D721Med (cell line): ENCODE results near the gene TFPT.

Experiments used
- DNase-seq: peaks from one replicate; pipeline ENCODE4 v3.0.0; 2011; ENCODE audit warnings: low spot score; ENCODE audit not compliant: insufficient read length
- FAIRE-seq: peaks from 2 replicates; lab custom pipeline; 2011; peaks lifted over from hg19 to GRCh38; lab: Jason Lieb, UNC
- TF ChIP-seq, protein P1 (sequence below): IDR thresholded peaks from 2 replicates; pipeline ENCODE4 v1.5.1; 2012; ENCODE audit warnings: mild to moderate bottlenecking, control low read depth; ENCODE audit not compliant: insufficient read depth; ENCODE audit errors: missing control alignments

TFPT gene

GRCh38 chr19:54137699-54138488 lies 22.4 kb upstream of the TFPT start, which contains the start of gene CNOT3:
Gene CNOT3, plus strand, starts transcription at chr19:54137762. Its CDS starts 5,217 bp downstream, at chr19:54142979.
- TF ChIP-seq, protein P1, sequence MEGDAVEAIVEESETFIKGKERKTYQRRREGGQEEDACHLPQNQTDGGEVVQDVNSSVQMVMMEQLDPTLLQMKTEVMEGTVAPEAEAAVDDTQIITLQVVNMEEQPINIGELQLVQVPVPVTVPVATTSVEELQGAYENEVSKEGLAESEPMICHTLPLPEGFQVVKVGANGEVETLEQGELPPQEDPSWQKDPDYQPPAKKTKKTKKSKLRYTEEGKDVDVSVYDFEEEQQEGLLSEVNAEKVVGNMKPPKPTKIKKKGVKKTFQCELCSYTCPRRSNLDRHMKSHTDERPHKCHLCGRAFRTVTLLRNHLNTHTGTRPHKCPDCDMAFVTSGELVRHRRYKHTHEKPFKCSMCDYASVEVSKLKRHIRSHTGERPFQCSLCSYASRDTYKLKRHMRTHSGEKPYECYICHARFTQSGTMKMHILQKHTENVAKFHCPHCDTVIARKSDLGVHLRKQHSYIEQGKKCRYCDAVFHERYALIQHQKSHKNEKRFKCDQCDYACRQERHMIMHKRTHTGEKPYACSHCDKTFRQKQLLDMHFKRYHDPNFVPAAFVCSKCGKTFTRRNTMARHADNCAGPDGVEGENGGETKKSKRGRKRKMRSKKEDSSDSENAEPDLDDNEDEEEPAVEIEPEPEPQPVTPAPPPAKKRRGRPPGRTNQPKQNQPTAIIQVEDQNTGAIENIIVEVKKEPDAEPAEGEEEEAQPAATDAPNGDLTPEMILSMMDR, result no peak
- DNase-seq (no peak), FAIRE-seq (no peak)

DNA sequence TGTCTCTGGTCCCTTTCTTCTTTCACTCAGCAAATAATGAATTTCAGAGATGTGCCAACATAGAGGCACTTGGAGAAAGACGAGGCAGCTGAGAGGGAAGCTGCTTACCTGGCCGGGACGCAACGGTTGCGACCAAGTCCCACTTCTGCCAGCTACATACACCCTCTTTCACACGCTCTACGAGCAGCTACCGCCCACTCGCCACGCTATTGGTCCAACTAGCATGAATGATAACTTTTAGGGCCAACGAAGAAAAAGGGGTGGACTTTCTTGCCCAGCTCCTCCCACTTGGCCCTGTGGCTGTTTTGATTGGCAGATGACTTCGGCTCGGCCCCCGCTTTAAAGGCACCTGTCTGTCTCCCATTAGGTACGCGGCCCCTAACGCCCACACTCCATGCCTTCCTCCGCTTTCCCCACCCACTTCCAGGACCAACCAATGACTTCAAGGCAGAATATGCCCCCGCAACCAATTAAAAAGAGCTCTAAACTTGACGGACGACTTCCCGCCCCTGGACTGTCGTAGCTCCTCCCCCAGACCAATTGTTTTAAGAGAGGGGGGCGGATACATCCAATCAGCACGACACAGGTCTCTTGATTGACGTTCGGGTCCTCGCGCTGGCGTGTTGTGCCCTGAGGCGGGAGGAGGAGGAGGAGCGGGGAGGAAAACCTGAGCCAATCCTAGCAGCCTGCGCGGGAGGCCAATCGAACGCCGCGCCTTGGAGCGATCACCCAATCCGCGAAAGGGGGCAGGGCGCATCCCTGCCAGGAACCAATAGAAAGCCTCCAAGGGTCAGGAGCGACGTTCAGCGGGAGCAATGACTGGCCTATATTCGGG lies 21.6 kb upstream of the TFPT start:
- peak; percentile 98 for DNase-seq
- FAIRE-seq, result peak; percentile 61
- TF ChIP-seq, protein P1, result no peak

DNA sequence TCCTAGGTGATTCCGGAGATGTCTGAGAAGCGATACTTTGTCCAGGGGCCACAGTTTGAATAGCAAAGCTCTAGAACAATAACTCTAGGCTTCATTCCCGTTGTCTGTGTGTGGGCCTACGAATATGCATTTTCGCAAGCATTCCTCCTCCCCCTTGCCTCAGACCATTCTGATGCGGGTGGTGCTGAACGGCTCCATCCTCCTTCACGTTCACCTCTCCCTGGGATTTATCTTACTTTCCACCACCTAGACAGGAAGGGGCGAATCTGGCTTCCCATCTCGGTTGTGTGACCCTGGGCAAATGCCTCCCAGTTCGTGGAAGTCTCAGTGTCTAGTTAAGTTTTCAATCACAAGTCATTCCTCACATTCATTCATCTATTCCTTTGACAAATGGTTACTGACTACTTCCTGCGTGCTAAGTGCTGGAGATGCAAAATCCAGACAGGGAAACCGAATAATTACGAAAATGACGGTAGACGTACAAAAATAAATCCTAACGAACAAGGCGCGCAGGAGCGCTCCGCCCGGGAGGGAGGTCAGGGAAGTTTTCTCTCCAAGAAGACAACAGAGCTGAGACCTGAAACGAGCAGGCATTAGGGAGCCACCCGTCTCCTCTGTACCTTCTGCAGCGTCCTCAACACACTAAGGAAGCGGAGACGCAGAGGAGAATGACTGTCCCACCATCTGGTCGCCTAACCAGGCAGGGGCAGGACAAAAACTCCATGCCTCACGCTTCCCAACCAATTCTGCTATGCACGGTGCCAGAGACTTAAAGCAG lies 20.8 kb upstream of the TFPT start:
- FAIRE-seq (no peak), DNase-seq (no peak)
- TF ChIP-seq, protein P1, result no peak

GRCh38 chr19:54133957-54134590 lies 18.6 kb upstream of the TFPT start:
- FAIRE-seq (no peak), DNase-seq (no peak)
- TF ChIP-seq, protein P1, result no peak

DNA sequence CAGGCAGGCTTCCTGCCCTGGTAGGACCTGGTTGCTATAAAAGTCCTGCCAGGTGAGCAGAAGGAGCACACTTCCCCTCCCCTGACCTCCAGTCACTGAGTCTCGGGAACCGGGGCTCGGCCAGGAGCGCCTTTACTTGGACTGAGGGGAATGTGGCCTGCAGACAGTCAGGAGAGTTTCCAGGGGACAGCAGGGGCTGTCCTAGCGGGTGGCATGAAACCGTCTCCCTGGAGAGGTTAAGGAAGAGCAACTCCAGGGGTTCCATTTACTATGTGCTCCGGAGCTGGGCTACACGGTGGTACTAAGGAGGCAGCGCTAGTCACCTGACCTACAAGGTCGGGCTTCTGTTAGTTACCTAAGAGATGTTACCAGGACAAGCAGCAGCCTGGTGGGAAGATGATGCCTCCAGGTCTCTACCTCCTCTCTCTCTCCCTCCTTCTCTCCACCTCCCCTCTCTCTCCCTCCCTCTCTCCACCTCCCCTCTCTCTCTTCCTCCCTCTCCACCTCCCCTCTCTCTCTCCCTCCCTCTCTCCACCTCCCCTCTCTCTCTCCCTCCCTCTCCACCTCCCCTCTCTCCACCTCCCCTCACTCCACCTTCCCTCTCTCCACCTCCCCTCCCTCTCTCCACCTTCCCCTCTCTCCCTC lies 18.0 kb upstream of the TFPT start:
- TF ChIP-seq, protein P1, result no peak
- FAIRE-seq (no peak), DNase-seq (no peak)

- DNase-seq, result no peak
- TF ChIP-seq, protein P1, result no peak
- FAIRE-seq, result no peak
Measured at GRCh38 chr19:54129617-54129996, 14.2 kb upstream of the TFPT start.
